IMR-90 (cell line): ENCODE results near the gene SLC6A16.

Source experiments
- CTCF ChIP-seq: conservative IDR thresholded peaks from 2 replicates; pipeline ENCODE4 v1.5.1; 2012; ENCODE audit warnings: mild to moderate bottlenecking, low read depth, low read length, improper control_type of control experiment
- RCOR1 ChIP-seq: IDR thresholded peaks from 2 replicates; pipeline ENCODE4 v1.6.1; 2012; ENCODE audit warnings: mild to moderate bottlenecking, low read length, improper control_type of control experiment; ENCODE audit not compliant: insufficient replicate concordance

DNA sequence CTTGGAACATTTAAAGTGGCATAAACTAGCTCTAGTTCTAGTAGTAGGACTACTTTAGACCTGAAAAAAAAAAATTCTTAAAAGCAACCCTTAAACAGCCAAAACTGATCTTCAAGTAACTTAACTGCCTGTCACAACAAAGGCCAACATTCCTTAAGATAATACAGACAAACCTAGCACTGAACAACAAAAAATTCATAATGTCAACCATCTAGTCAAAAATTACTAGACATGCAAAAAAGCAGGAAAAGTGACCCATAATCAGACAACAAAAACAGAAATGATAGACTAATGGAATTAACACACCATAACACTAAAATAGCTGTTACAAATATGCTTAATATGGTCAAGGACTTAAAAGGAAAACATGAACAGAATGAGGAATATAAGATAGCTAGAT, 6.7 kb downstream of the SLC6A16 start:
- TF ChIP-seq RCOR1 (no peak), CTCF (no peak)
